Endothelial cell of umbilical vein (primary cell): Measurements from ENCODE around the gene HSF2.

Experiments
- EZH2 ChIP-seq: IDR thresholded peaks from 2 replicates; pipeline ENCODE4 v1.6.1; 2012; ENCODE audit warnings: borderline replicate concordance, low read depth, mild to moderate bottlenecking, moderate library complexity, low read length, inconsistent platforms; ENCODE audit not compliant: severe bottlenecking
- GATA2 ChIP-seq: IDR thresholded peaks from 2 replicates; pipeline ENCODE4 v1.7.0; 2011; ENCODE audit warnings: low read depth, mild to moderate bottlenecking, moderate library complexity, mixed read lengths, low read length; ENCODE audit not compliant: insufficient read length, insufficient read depth
- JUN ChIP-seq: IDR thresholded peaks from 2 replicates; pipeline ENCODE4 v1.6.1; 2011; ENCODE audit warnings: borderline replicate concordance, low read depth; ENCODE audit not compliant: insufficient read length, insufficient read depth
- MAX ChIP-seq: IDR thresholded peaks from 2 replicates; pipeline ENCODE4 v1.6.1; 2011; ENCODE audit not compliant: insufficient read depth, insufficient read length
- MYC ChIP-seq: IDR thresholded peaks from one replicate; pipeline ENCODE4 v1.6.1; 2011; ENCODE audit warnings: mild to moderate bottlenecking, low read depth, low read length
- POLR2A ChIP-seq: IDR thresholded peaks from 2 replicates; pipeline ENCODE4 v1.6.1; 2012; ENCODE audit warnings: low read depth, mild to moderate bottlenecking, control low read depth, low read length
- POLR2AphosphoS5 ChIP-seq: IDR thresholded peaks from 2 replicates; pipeline ENCODE4 v1.6.1; 2012; ENCODE audit warnings: low read depth, mild to moderate bottlenecking, control low read depth, low read length, moderate library complexity; ENCODE audit not compliant: insufficient read depth
- TF ChIP-seq, protein P1 (sequence below), 2 donors: IDR thresholded peaks; 1 replicate in 1 of 2; 2 replicates in 1 of 2; pipeline ENCODE4 v1.5.1; 2011; ENCODE audit warnings: low read length in 2 of 2, mild to moderate bottlenecking in 2 of 2, moderate library complexity in 2 of 2, control low read depth in 1 of 2, inconsistent platforms in 1 of 2, low read depth in 1 of 2; ENCODE audit not compliant: insufficient read depth in 1 of 2; ENCODE audit errors: extremely low read depth in 1 of 2

GRCh38 chr6:122423734-122424133, 24.3 kb downstream of the HSF2 start:
- TF ChIP-seq POLR2A (no peak), EZH2 (no peak), MYC (no peak), MAX (no peak), GATA2 (no peak), POLR2AphosphoS5 (no peak), JUN (no peak)
- TF ChIP-seq, protein P1, sequence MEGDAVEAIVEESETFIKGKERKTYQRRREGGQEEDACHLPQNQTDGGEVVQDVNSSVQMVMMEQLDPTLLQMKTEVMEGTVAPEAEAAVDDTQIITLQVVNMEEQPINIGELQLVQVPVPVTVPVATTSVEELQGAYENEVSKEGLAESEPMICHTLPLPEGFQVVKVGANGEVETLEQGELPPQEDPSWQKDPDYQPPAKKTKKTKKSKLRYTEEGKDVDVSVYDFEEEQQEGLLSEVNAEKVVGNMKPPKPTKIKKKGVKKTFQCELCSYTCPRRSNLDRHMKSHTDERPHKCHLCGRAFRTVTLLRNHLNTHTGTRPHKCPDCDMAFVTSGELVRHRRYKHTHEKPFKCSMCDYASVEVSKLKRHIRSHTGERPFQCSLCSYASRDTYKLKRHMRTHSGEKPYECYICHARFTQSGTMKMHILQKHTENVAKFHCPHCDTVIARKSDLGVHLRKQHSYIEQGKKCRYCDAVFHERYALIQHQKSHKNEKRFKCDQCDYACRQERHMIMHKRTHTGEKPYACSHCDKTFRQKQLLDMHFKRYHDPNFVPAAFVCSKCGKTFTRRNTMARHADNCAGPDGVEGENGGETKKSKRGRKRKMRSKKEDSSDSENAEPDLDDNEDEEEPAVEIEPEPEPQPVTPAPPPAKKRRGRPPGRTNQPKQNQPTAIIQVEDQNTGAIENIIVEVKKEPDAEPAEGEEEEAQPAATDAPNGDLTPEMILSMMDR (IDR thresholded peaks at IDR 0.05; ENCODE audit: extremely low read depth in 1 of 2, insufficient read depth in 1 of 2, low read depth in 1 of 2, low read length in 2 of 2): no peak
